ENCODE results near the gene HDAC7. TPM values are rescaled to one million over a fixed set of nuclear protein-coding genes. Genes with fewer than 3 reads are reported as not detected.

HDAC7 gene
- total and polyA plus RNA-seq, 7 donors: 11.0 to 27.8 (median 22.2) TPM

- Histone ChIP-seq H3K4me3 (no peak overlapping the region), H3K27me3 (ENCODE audit: insufficient read depth in 3 of 3, low read length in 2 of 3) (no peaks in the 10 kb centered on the region), H3K36me3 (ENCODE audit: insufficient read depth in 1 of 2, low read depth in 1 of 2) (no peaks in the 10 kb centered on the region), H3K9me3 (no peaks in the 10 kb centered on the region), H3K27ac (no peak overlapping the region), H3K4me1 (no peaks in the 10 kb centered on the region)
- TF ChIP-seq, protein P1, sequence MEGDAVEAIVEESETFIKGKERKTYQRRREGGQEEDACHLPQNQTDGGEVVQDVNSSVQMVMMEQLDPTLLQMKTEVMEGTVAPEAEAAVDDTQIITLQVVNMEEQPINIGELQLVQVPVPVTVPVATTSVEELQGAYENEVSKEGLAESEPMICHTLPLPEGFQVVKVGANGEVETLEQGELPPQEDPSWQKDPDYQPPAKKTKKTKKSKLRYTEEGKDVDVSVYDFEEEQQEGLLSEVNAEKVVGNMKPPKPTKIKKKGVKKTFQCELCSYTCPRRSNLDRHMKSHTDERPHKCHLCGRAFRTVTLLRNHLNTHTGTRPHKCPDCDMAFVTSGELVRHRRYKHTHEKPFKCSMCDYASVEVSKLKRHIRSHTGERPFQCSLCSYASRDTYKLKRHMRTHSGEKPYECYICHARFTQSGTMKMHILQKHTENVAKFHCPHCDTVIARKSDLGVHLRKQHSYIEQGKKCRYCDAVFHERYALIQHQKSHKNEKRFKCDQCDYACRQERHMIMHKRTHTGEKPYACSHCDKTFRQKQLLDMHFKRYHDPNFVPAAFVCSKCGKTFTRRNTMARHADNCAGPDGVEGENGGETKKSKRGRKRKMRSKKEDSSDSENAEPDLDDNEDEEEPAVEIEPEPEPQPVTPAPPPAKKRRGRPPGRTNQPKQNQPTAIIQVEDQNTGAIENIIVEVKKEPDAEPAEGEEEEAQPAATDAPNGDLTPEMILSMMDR (IDR thresholded peaks at IDR 0.05): no peak
- ATAC-seq: no peak
- peak; percentile 1 to 41 for DNase-seq
- 77 to 89% (median 82%) methylated on average over 8 of the region's 8 CpGs for WGBS, 3 donors
- intact Hi-C loops (cut with DNase I): loop anchor here in 1 of 2 donors (5.0 kb wide), 1 partner anchor 46 kb away; no protein-coding TSS in a partner anchor
These were observed 56.0 kb downstream of the HDAC7 start for GRCh38 chr12:47763481-47764346.

DNA sequence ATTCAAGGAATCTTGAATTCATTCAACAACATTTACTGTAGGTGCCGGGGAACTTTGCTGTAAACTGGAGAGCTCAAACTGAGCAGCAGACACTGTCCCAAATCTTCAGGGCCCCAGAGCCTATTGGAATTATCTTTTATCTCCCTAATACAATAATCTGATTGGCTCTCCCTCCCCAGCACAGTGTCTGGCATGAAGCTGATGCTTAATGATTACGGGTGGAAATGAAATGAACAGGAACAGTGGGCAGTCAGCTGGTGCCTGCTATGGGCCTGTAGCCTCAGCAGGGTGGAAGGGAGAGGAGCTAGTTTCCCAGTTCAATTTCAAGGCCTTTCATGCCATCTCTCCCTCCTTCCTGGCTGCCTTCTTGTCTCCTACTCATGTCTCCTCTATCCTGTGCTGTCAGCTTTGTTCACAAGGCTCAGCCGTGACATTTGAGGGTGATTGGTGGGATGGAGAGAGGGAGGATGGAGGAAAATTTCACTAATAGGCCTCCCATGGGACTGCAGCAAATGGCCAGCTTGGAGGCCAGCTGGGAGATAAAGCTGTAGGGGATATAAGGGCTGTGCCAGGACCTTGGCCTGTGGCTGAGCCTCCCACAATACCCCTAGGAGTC lies 56.7 kb downstream of the HDAC7 start:
- Histone ChIP-seq H3K27ac (no peak overlapping the region), H3K27me3 (ENCODE audit: insufficient read depth in 3 of 3, low read length in 2 of 3) (no peaks in the 10 kb centered on the region), H3K9me3 (no peaks in the 10 kb centered on the region), H3K4me3 (no peak overlapping the region), H3K4me1 (no peaks in the 10 kb centered on the region), H3K36me3 (ENCODE audit: insufficient read depth in 1 of 2, low read depth in 1 of 2) (no peaks in the 10 kb centered on the region)
- intact Hi-C loops (cut with DNase I): loop anchor here in 1 of 2 donors (5.0 kb wide), 1 partner anchor 46 kb away; no protein-coding TSS in a partner anchor
- DNase-seq: peak in 1 of 2 donors; percentile 28
- TF ChIP-seq, protein P1 (IDR thresholded peaks at IDR 0.05): no peak
- ATAC-seq: no peak
- 67 to 78% (median 75%) methylated on average over 3 of the region's 3 CpGs for WGBS, 3 donors

- peak; percentile 91 to 96 (median 92) for ATAC-seq
- Histone ChIP-seq H3K27me3 (ENCODE audit: insufficient read depth in 3 of 3, low read length in 2 of 3) (no peaks in the 10 kb centered on the region), H3K27ac (peak within 1 kb of the TSS; percentile 57), H3K4me1 (peaks cover 18% of the 10 kb centered on the region), H3K4me3 (peak within 1 kb of the TSS; percentile 72), H3K9me3 (no peaks in the 10 kb centered on the region), H3K36me3 (ENCODE audit: insufficient read depth in 1 of 2, low read depth in 1 of 2) (no peaks in the 10 kb centered on the region)
- intact Hi-C loops (cut with DNase I): loop anchor here in 1 of 2 donors (2.0 kb wide), 1 partner anchor 16 kb away; no protein-coding TSS in a partner anchor
- 1 to 3% (median 3%) methylated on average over 40 to 57 of the region's 57 CpGs for WGBS, 3 donors
- TF ChIP-seq, protein P1 (IDR thresholded peaks at IDR 0.05): peak; percentile 44
- peak; percentile 87 to 91 for DNase-seq
These were observed 60.6 kb downstream of the HDAC7 start, which contains the start of gene RAPGEF3 for GRCh38 chr12:47758834-47759690. Gene RAPGEF3 (minus strand): TSS chr12:47758880. CDS start chr12:47758556, 324 bp downstream.

DNA sequence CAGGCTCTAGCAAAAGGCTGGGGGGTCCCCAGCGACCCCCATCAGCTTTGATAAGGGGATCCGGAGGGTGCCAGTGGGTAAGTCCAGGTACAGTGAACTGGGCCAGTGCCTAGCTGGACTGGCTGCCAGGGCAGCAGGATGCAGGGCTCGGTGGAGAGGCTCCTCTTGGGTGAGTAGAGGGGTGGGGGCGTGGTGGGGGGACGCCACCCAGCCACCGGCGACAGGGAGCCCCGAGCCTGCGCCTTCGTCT lies 61.2 kb downstream of the HDAC7 start:
- no peak for DNase-seq
- ATAC-seq: no peak
- H3K4me1 ChIP-seq: peaks cover 23% of the 10 kb centered on the region
- H3K27me3 ChIP-seq (ENCODE audit: insufficient read depth in 3 of 3, low read length in 2 of 3): no peaks in the 10 kb centered on the region
- H3K9me3 ChIP-seq: no peaks in the 10 kb centered on the region
- no peaks in the 10 kb centered on the region for H3K36me3 ChIP-seq (ENCODE audit: insufficient read depth in 1 of 2, low read depth in 1 of 2)
- peak overlapping the region; percentile 72 for H3K4me3 ChIP-seq
- intact Hi-C loops (cut with DNase I): loop anchor here in 1 of 2 donors (2.0 kb wide), 1 partner anchor 16 kb away; no protein-coding TSS in a partner anchor
- 5 to 6% (median 6%) methylated on average over 7 to 10 of the region's 10 CpGs for WGBS, 3 donors
- peak overlapping the region; percentile 57 for H3K27ac ChIP-seq
- TF ChIP-seq, protein P1 (IDR thresholded peaks at IDR 0.05): no peak
